Spleen (tissue), 3 donors: ENCODE data around the gene STK11IP.

ENCODE experiments used
- POLR2A ChIP-seq, 3 donors: fragments of 450-650 bp; IDR thresholded peaks; one replicate each; pipeline ENCODE4 v1.5.1; 2017; ENCODE audit warnings: antibody characterized with exemption in 3 of 3, mild to moderate bottlenecking in 1 of 3
- POLR2AphosphoS5 ChIP-seq, 3 donors: sonication (generic); formaldehyde crosslinking; IDR thresholded peaks; one replicate each; pipeline ENCODE4 v1.5.1; 2017; ENCODE audit warnings: antibody characterized with exemption in 3 of 3

- no peak for TF ChIP-seq POLR2A (IDR thresholded peaks at IDR 0.05)
- no peak for TF ChIP-seq POLR2AphosphoS5 (IDR thresholded peaks at IDR 0.05)
Observed at GRCh38 chr2:219616550-219616949, 18.9 kb downstream of the STK11IP start.
